Stimulated activated naive B cell treated with anti-CD40 and anti-IgM and Interleukin-4, amounts not matched to agents 10 μg/mL and 1 μg/mL and 100 μg/mL, for 72 hours (primary cell): ENCODE measurements around the gene STK38L.

ENCODE experiments used
- ATAC-seq, 2 donors: fragments of 150-1000 bp; cut with Tn5 transposase; replicated peaks; 2 replicates each; pipeline ENCODE4 v1.10.0; 2021; ENCODE audit warnings: moderate library complexity in 1 of 2
- DNase-seq: peaks from one replicate; pipeline ENCODE4 v3.0.0; 2021
- H3K27ac Mint-ChIP-seq: one replicate; pipeline ENCODE4 v1.8.0; 2022; ENCODE audit warnings: mild to moderate bottlenecking, mixed read lengths
- H3K27me3 Mint-ChIP-seq, 2 donors: one replicate each; pipeline ENCODE4 v1.8.0; 2022; ENCODE audit warnings: mixed read lengths in 2 of 2
- H3K36me3 Mint-ChIP-seq, 2 donors: one replicate each; pipeline ENCODE4 v1.8.0; 2022; ENCODE audit warnings: mixed read lengths in 2 of 2, mild to moderate bottlenecking in 1 of 2
- H3K4me1 Mint-ChIP-seq, 2 donors: one replicate each; pipeline ENCODE4 v1.8.0; 2022; ENCODE audit warnings: mixed read lengths in 2 of 2, mild to moderate bottlenecking in 1 of 2
- H3K4me3 Mint-ChIP-seq, 2 donors: one replicate each; pipeline ENCODE4 v1.8.0; 2022; ENCODE audit warnings: mild to moderate bottlenecking in 2 of 2, mixed read lengths in 2 of 2, moderate library complexity in 1 of 2
- H3K9me3 Mint-ChIP-seq, 2 donors: one replicate each; pipeline ENCODE4 v1.8.0; 2022; ENCODE audit warnings: mixed read lengths in 2 of 2, mild to moderate bottlenecking in 1 of 2

STK38L gene

DNA sequence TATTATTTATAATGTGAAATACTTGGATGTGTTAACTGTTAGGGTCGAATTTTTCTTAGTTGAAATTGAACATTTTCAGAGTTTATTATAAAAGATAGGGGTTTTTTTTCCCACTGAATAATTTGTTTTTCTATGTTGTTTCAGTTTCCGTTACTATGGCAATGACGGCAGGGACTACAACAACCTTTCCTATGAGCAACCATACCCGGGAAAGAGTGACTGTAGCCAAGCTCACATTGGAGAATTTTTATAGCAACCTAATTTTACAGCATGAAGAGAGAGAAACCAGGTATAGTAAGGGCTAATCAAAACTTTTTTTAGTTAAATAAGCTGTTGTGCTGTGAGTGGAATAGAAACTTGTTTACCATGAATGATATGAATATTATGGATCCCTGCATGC, 53.5 kb downstream of the STK38L start:
- peaks cover 37 to 57% of the 10 kb centered on the region in 2 donors for H3K36me3 Mint-ChIP-seq
- H3K27me3 Mint-ChIP-seq: no peaks in the 10 kb centered on the region
- DNase-seq: no peak

DNA sequence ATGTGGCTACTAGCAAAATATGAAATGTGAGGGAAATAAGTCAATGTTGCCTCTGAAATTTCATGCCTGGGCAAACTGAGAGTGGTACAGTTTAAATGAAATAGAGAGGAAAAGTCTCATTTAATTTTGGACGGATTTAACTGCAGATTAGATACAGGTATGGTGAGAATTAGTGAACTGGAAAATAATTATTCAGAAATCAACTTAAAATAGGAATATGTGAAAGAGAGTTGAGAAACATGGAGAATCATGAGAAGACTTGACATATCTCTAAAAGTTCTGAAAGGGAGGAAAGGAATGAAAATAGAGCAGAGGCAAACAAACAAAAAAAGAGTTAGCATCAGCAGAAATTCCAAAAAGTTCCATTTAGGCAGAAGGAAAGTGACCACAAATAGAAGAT, 55.0 kb downstream of the STK38L start:
- H3K36me3 Mint-ChIP-seq: peaks cover 36 to 58% of the 10 kb centered on the region in 2 donors
- no peaks in the 10 kb centered on the region for H3K27me3 Mint-ChIP-seq
- ATAC-seq (no peak), DNase-seq (no peak)
- H3K4me3 Mint-ChIP-seq: no peak overlapping the region
- peak overlapping the region; percentile 6 for H3K27ac Mint-ChIP-seq
- no peaks in the 10 kb centered on the region for H3K9me3 Mint-ChIP-seq
- peaks cover 13 to 24% of the 10 kb centered on the region in 2 donors for H3K4me1 Mint-ChIP-seq

More for the DNA sequence above, 53.5 kb downstream of the STK38L start:
- no peak overlapping the region for H3K4me3 Mint-ChIP-seq
- H3K27ac Mint-ChIP-seq: no peak overlapping the region
- H3K9me3 Mint-ChIP-seq: no peaks in the 10 kb centered on the region
- no peak for ATAC-seq
- H3K4me1 Mint-ChIP-seq: peaks cover 9 to 31% of the 10 kb centered on the region in 2 donors

DNA sequence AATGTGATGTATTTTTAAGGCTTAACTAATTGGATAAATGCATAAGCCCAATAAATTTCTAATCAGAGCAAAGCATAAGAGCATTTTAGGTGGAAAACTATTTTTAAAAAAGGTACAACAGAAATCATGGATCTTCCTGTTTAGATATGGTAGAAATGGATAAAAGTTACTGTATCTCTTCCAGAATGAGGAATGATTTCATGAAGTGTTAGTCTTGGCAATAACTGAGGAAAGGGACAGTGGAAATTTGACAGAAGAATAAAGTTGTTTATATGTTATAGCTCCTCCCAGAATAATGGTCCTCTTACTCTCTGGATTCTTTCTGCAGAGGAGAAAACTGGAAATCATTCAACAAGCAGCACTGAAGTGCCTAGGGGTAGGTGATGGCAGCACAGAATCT, 56.1 kb downstream of the STK38L start:
- H3K4me1 Mint-ChIP-seq: peaks cover 12 to 18% of the 10 kb centered on the region in 2 donors
- H3K27me3 Mint-ChIP-seq: no peaks in the 10 kb centered on the region
- H3K9me3 Mint-ChIP-seq: no peaks in the 10 kb centered on the region
- DNase-seq (no peak), ATAC-seq (no peak)
- H3K4me3 Mint-ChIP-seq: no peak overlapping the region
- H3K27ac Mint-ChIP-seq: no peak overlapping the region
- H3K36me3 Mint-ChIP-seq: peaks cover 33 to 54% of the 10 kb centered on the region in 2 donors

GRCh38 chr12:27303139-27304111, 59.3 kb downstream of the STK38L start:
- peak overlapping the region; percentile 2 for H3K27ac Mint-ChIP-seq
- H3K4me3 Mint-ChIP-seq: no peak overlapping the region
- no peaks in the 10 kb centered on the region for H3K9me3 Mint-ChIP-seq
- H3K36me3 Mint-ChIP-seq: peaks cover 27 to 32% of the 10 kb centered on the region in 2 donors
- ATAC-seq: no peak
- H3K27me3 Mint-ChIP-seq: no peaks in the 10 kb centered on the region
- DNase-seq: no peak
- H3K4me1 Mint-ChIP-seq: peaks cover 6 to 9% of the 10 kb centered on the region in 2 donors

DNA sequence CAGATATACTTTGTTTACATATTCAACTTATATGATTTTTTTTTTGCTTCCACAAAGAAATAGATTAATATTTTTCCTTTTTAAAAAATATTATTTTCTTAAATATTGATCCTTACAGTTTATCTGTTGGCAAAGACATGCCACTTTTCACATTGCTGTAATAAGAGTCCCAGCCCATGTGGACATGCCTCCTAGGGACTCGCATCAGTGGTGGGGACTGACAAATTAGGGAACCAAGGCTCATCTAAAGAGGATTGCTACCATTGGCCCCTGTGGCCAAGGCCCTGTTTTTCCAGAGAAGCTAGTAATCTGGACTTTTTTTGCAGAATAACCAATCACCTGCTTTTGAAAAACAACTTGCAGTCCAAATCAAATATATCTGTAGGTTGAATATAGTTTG, 60.8 kb downstream of the STK38L start:
- Mint-ChIP-seq H3K27me3 (no peaks in the 10 kb centered on the region), H3K27ac (no peak overlapping the region), H3K36me3 (peaks cover 25% of the 10 kb centered on the region in 2 donors)

GRCh38 chr12:27305673-27306456, 61.8 kb downstream of the STK38L start:
- Mint-ChIP-seq H3K4me1 (peaks cover 0 to 11% of the 10 kb centered on the region in 2 donors), H3K27me3 (no peaks in the 10 kb centered on the region), H3K4me3 (no peak overlapping the region), H3K9me3 (no peaks in the 10 kb centered on the region), H3K36me3 (peaks cover 24 to 25% of the 10 kb centered on the region in 2 donors), H3K27ac (peak overlapping the region; percentile 53)
- no peak for DNase-seq
- ATAC-seq: no peak

More for the DNA sequence above, 60.8 kb downstream of the STK38L start:
- Mint-ChIP-seq H3K4me1 (peaks cover 0 to 8% of the 10 kb centered on the region in 2 donors), H3K4me3 (no peak overlapping the region), H3K9me3 (no peaks in the 10 kb centered on the region)
- ATAC-seq (peak; percentile 45 to 52), DNase-seq (no peak)

GRCh38 chr12:27309293-27309994, 65.4 kb downstream of the STK38L start:
- H3K27ac Mint-ChIP-seq: no peak overlapping the region
- peaks cover 0 to 7% of the 10 kb centered on the region in 2 donors for H3K4me1 Mint-ChIP-seq
- DNase-seq (no peak), ATAC-seq (no peak)
- H3K27me3 Mint-ChIP-seq: no peaks in the 10 kb centered on the region
- H3K4me3 Mint-ChIP-seq: no peak overlapping the region
- H3K36me3 Mint-ChIP-seq: peaks cover 26 to 35% of the 10 kb centered on the region in 2 donors
- no peaks in the 10 kb centered on the region for H3K9me3 Mint-ChIP-seq

- no peaks in the 10 kb centered on the region for H3K9me3 Mint-ChIP-seq
- peaks cover 0 to 7% of the 10 kb centered on the region in 2 donors for H3K4me1 Mint-ChIP-seq
- no peak overlapping the region for H3K27ac Mint-ChIP-seq
- peak overlapping the region in 1 of 2 donors; percentile 17 for H3K4me3 Mint-ChIP-seq
- ATAC-seq (no peak), DNase-seq (no peak)
- H3K36me3 Mint-ChIP-seq: peaks cover 27 to 37% of the 10 kb centered on the region in 2 donors
- H3K27me3 Mint-ChIP-seq: no peaks in the 10 kb centered on the region
These were observed 65.9 kb downstream of the STK38L start for GRCh38 chr12:27309995-27310315.

DNA sequence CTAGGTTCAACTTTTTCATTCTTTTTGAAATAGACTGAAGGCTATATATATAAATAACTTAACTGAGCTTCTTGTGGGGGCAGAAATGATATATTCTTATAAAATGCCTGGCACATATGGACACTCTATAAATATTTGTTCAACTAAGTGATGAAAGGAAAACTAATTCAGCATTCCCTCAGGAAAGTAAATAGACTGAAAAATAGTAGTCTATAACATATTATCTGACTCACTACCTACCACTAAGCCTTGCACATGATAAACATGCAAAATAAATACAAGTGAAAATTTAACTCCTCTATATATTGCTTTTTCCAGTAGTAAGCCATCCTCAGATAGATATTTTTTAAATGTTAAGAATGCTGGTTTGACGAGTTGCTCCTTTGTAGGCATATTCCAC, 72.9 kb downstream of the STK38L start:
- H3K9me3 Mint-ChIP-seq: no peaks in the 10 kb centered on the region
- ATAC-seq: no peak

GRCh38 chr12:27319409-27319808, 75.3 kb downstream of the STK38L start:
- H3K4me1 Mint-ChIP-seq: peaks cover 0 to 2% of the 10 kb centered on the region in 2 donors
- DNase-seq (no peak), ATAC-seq (no peak)
- no peaks in the 10 kb centered on the region for H3K9me3 Mint-ChIP-seq
- H3K4me3 Mint-ChIP-seq: no peak overlapping the region
- H3K27ac Mint-ChIP-seq: no peak overlapping the region
- no peaks in the 10 kb centered on the region for H3K27me3 Mint-ChIP-seq
- H3K36me3 Mint-ChIP-seq: peaks cover 14 to 23% of the 10 kb centered on the region in 2 donors

More for the DNA sequence above, 72.9 kb downstream of the STK38L start:
- no peak for DNase-seq
- Mint-ChIP-seq H3K27me3 (no peaks in the 10 kb centered on the region), H3K4me3 (no peak overlapping the region), H3K4me1 (no peaks in the 10 kb centered on the region), H3K36me3 (peaks cover 27% of the 10 kb centered on the region in 2 donors), H3K27ac (no peak overlapping the region)

DNA sequence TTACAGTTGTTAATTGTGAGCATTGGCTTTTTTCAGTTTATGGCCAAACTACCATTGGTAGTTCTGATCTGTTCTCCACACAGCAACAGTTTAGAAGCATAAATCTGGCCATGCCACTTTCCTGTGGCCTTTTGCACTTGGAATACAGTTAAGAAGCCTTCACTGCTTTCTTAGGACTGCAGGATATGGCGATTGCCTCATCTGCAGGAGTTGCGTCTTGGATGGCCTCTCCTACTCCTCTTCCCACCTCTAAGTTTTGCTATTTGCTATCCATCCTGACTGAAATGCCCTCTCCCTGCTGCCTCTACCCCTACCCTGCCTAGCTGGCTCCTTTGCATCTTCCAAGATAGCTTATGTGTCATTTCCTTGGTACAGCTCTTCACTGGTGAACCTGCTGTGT, 75.8 kb downstream of the STK38L start:
- DNase-seq: no peak
- Mint-ChIP-seq H3K36me3 (peaks cover 12 to 21% of the 10 kb centered on the region in 2 donors), H3K4me1 (peaks cover 0 to 2% of the 10 kb centered on the region in 2 donors), H3K27ac (no peak overlapping the region), H3K9me3 (no peaks in the 10 kb centered on the region), H3K27me3 (no peaks in the 10 kb centered on the region), H3K4me3 (no peak overlapping the region)
- no peak for ATAC-seq

- no peak for ATAC-seq
- peaks cover 4 to 9% of the 10 kb centered on the region in 2 donors for H3K4me1 Mint-ChIP-seq
These were observed 80.4 kb downstream of the STK38L start for GRCh38 chr12:27324530-27324929.

GRCh38 chr12:27330846-27331245, 86.8 kb downstream of the STK38L start:
- DNase-seq (no peak), ATAC-seq (no peak)
- H3K27me3 Mint-ChIP-seq: no peaks in the 10 kb centered on the region
- H3K4me3 Mint-ChIP-seq: peak overlapping the region; percentile 14 to 96
- peak overlapping the region; percentile 82 for H3K27ac Mint-ChIP-seq
- no peaks in the 10 kb centered on the region for H3K9me3 Mint-ChIP-seq
- peaks cover 10 to 26% of the 10 kb centered on the region in 2 donors for H3K36me3 Mint-ChIP-seq
- peaks cover 35 to 47% of the 10 kb centered on the region in 2 donors for H3K4me1 Mint-ChIP-seq

More at GRCh38 chr12:27324530-27324929, 80.4 kb downstream of the STK38L start:
- Mint-ChIP-seq H3K9me3 (no peaks in the 10 kb centered on the region), H3K4me3 (no peak overlapping the region), H3K27ac (no peak overlapping the region), H3K27me3 (no peaks in the 10 kb centered on the region), H3K36me3 (peaks cover 12 to 28% of the 10 kb centered on the region in 2 donors)
- DNase-seq: no peak
